Gastroesophageal sphincter (tissue), 4 donors: ENCODE data around the gene HADH. TPM values are rescaled to one million over a fixed set of nuclear protein-coding genes. Genes with fewer than 3 reads are reported as not detected.

Experiments
- ATAC-seq: fragments of 150-250 bp; one replicate; pipeline ENCODE4 v1.9.1; 2016; ENCODE audit warnings: mild to moderate bottlenecking, moderate library complexity
- H3K27ac ChIP-seq, 4 donors: fragments of 200-600 bp; sonication (generic) in 3 of 4; 1 replicate in 3 of 4; 2 replicates in 1 of 4; pipeline ENCODE4 v1.5.1; 2016 to 2019
- H3K27me3 ChIP-seq: fragments of 200-600 bp; sonication (generic); one replicate; pipeline ENCODE4 v1.5.1; 2019
- H3K36me3 ChIP-seq, 2 donors: fragments of 200-600 bp; sonication (generic); one replicate each; pipeline ENCODE4 v1.5.1; 2019; ENCODE audit warnings: control low read depth in 1 of 2
- H3K4me1 ChIP-seq, 3 donors: fragments of 200-600 bp; sonication (generic); 1 replicate in 2 of 3; 2 replicates in 1 of 3; pipeline ENCODE4 v1.5.1; 2016 to 2019; ENCODE audit warnings: control low read depth in 2 of 3
- H3K4me3 ChIP-seq, 2 donors: fragments of 200-600 bp; sonication (generic); one replicate each; pipeline ENCODE4 v1.5.1; 2019; ENCODE audit warnings: mild to moderate bottlenecking in 1 of 2, moderate library complexity in 1 of 2
- H3K9me3 ChIP-seq, 3 donors: fragments of 200-600 bp; sonication (generic); one replicate each; pipeline ENCODE4 v1.5.1; 2017 to 2019; ENCODE audit warnings: control low read depth in 2 of 3
- CTCF ChIP-seq, 4 experiments: fragments of 200-600 bp in 2 of 4; fragments of 450-650 bp in 2 of 4; sonication (generic) in 1 of 4; IDR thresholded peaks; one replicate each; pipeline ENCODE4 v1.5.1; 2017 to 2019; ENCODE audit warnings: antibody characterized with exemption in 4 of 4, mild to moderate bottlenecking in 2 of 4, moderate library complexity in 2 of 4
- EP300 ChIP-seq: sonication (generic); formaldehyde crosslinking; IDR thresholded peaks from one replicate; pipeline ENCODE4 v1.6.1; 2017; ENCODE audit warnings: antibody characterized with exemption, mild to moderate bottlenecking
- POLR2A ChIP-seq, 2 donors: fragments of 450-650 bp; IDR thresholded peaks; one replicate each; pipeline ENCODE4 v1.6.1; 2017; ENCODE audit warnings: antibody characterized with exemption in 2 of 2, mild to moderate bottlenecking in 2 of 2, moderate library complexity in 1 of 2
- POLR2AphosphoS5 ChIP-seq: sonication (generic); formaldehyde crosslinking; IDR thresholded peaks from one replicate; pipeline ENCODE4 v1.6.1; 2017; ENCODE audit warnings: antibody characterized with exemption
- WGBS, 2 donors: methylation state at CpG; one replicate each; pipeline ENCODE4 v1.1.5; 2018; ENCODE audit warnings: low coverage in 1 of 2; 5-methylcytosine and 5-hydroxymethylcytosine counted together
- total RNA-seq, 4 donors: library from RNA; depleted of rRNA; stranded (reverse); fragments of >200 nt; gene quantifications; one replicate each; pipeline ENCODE4 v1.1.0, GENCODE V29; 2016

HADH gene
- total RNA-seq, 4 donors from 2014 or later, result 88.9 to 148 (median 112) TPM

GRCh38 chr4:107996949-107997788, 7.5 kb downstream of the HADH start:
- 48 to 58% methylated on average over 3 of the region's 5 CpGs for WGBS, 2 donors
- TF ChIP-seq CTCF (IDR thresholded peaks at IDR 0.05) (no peak), POLR2A (IDR thresholded peaks at IDR 0.05) (no peak), POLR2AphosphoS5 (peak; percentile 85), EP300 (peak; percentile 41)
- no peaks in the 10 kb centered on the region for H3K27me3 ChIP-seq
- H3K4me1 ChIP-seq, result peaks cover 18 to 86% (median 18%) of the 10 kb centered on the region in 3 donors
- no peaks in the 10 kb centered on the region for H3K9me3 ChIP-seq
- peak overlapping the region; percentile 85 to 95 (median 92) for H3K27ac ChIP-seq
- peak; percentile 90 for ATAC-seq
- no peak overlapping the region for H3K4me3 ChIP-seq
- H3K36me3 ChIP-seq, result peaks cover 0 to 11% of the 10 kb centered on the region in 2 donors

GRCh38 chr4:107997794-107998193, 8.1 kb downstream of the HADH start:
- ATAC-seq, result peak; percentile 14
- Histone ChIP-seq H3K9me3 (no peaks in the 10 kb centered on the region), H3K27ac (peak overlapping the region; percentile 85 to 95 (median 92)), H3K36me3 (peaks cover 0 to 11% of the 10 kb centered on the region in 2 donors), H3K27me3 (no peaks in the 10 kb centered on the region), H3K4me3 (no peak overlapping the region), H3K4me1 (peaks cover 18 to 80% (median 18%) of the 10 kb centered on the region in 3 donors)
- 25 to 62% methylated on average over 2 of the region's 2 CpGs for WGBS, 2 donors
- TF ChIP-seq EP300, result no peak

GRCh38 chr4:107999932-108000539, 10.3 kb downstream of the HADH start:
- no peak for ATAC-seq
- Histone ChIP-seq H3K4me3 (no peak overlapping the region), H3K9me3 (no peaks in the 10 kb centered on the region), H3K4me1 (peaks cover 18 to 76% (median 23%) of the 10 kb centered on the region in 3 donors), H3K36me3 (peaks cover 0 to 11% of the 10 kb centered on the region in 2 donors), H3K27me3 (no peaks in the 10 kb centered on the region), H3K27ac (peak overlapping the region in 3 of 4 donors; percentile 85 to 95 (median 88))
- TF ChIP-seq EP300 (no peak), CTCF (IDR thresholded peaks at IDR 0.05) (no peak), POLR2A (IDR thresholded peaks at IDR 0.05) (no peak), POLR2AphosphoS5 (peak; percentile 41)
- WGBS, 2 donors, result 88 to 93% methylated on average over 2 of the region's 2 CpGs

- 90 to 97% methylated on average over 2 to 3 of the region's 3 CpGs for WGBS, 2 donors
- ATAC-seq, result no peak
- Histone ChIP-seq H3K4me1 (peaks cover 18 to 70% (median 22%) of the 10 kb centered on the region in 3 donors), H3K9me3 (no peaks in the 10 kb centered on the region), H3K27ac (no peak overlapping the region), H3K27me3 (no peaks in the 10 kb centered on the region), H3K4me3 (no peak overlapping the region), H3K36me3 (peaks cover 0 to 8% of the 10 kb centered on the region in 2 donors)
- no peak for TF ChIP-seq EP300
- no peak for TF ChIP-seq POLR2AphosphoS5
- TF ChIP-seq POLR2A (IDR thresholded peaks at IDR 0.05), result no peak
- TF ChIP-seq CTCF (IDR thresholded peaks at IDR 0.05), result no peak
Measured at GRCh38 chr4:108001540-108002135, 11.9 kb downstream of the HADH start.

GRCh38 chr4:108003982-108004515, 14.4 kb downstream of the HADH start:
- no peak for TF ChIP-seq EP300
- TF ChIP-seq POLR2AphosphoS5, result no peak
- no peak for TF ChIP-seq POLR2A (IDR thresholded peaks at IDR 0.05)
- no peak for TF ChIP-seq CTCF (IDR thresholded peaks at IDR 0.05)
- Histone ChIP-seq H3K27me3 (no peaks in the 10 kb centered on the region), H3K27ac (no peak overlapping the region), H3K4me3 (no peak overlapping the region), H3K4me1 (peaks cover under 1 to 58% (median 7%) of the 10 kb centered on the region in 3 donors), H3K36me3 (peaks cover 0 to 8% of the 10 kb centered on the region in 2 donors), H3K9me3 (no peaks in the 10 kb centered on the region)
- 73 to 100% methylated on average over 2 to 3 of the region's 4 CpGs for WGBS, 2 donors
- no peak for ATAC-seq
